Measurements from ENCODE around the gene C1QA.

C1QA gene

DNA sequence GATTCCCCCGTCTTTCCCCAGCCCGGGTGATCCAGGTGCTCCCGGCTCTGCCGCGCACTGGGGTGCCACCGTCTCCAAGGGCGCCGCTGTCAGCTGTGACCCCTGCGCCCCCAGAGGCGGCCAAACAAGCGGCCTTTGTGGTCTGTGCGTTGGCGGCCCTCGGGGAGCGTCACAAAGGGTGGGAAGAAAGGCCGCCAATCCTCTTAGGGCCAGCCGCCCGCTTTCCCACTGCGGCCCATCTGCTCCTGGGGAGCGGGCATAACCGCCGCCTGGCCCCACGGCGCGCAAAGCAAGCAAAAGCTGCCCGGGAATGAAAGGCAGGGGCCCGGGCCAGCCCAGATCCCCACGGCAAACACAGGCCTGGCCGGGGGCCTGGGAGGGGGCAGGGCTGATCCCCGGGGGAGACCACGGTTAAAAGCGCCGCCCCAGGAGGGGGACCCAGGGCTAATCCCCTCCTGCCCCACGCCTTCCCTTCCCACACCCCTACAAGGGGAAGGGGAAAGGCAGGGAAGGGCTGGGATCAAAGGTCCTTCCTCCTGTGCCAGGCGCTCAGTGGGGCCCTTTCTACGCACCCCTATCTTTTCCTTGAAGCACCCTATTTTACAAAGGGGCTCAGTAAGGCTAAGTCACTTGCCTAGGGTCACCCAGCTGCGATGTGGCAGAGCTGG is 40.6 kb downstream of the C1QA start:
- no peak for TF ChIP-seq CTCF (IDR thresholded peaks at IDR 0.05; ENCODE audit: insufficient read depth, low read depth, low read length, missing control alignments)
- no peak for DNase-seq (ENCODE audit: low read depth)
- H3K4me3 ChIP-seq (ENCODE audit: low read length) = no peak overlapping the region

GRCh38 chr1:22677931-22678896 is 41.8 kb downstream of the C1QA start:
- DNase-seq (ENCODE audit: low read depth) = no peak
- no peak for TF ChIP-seq CTCF (IDR thresholded peaks at IDR 0.05; ENCODE audit: insufficient read depth, low read depth, low read length, missing control alignments)
- H3K4me3 ChIP-seq (ENCODE audit: low read length) = no peak overlapping the region

DNA sequence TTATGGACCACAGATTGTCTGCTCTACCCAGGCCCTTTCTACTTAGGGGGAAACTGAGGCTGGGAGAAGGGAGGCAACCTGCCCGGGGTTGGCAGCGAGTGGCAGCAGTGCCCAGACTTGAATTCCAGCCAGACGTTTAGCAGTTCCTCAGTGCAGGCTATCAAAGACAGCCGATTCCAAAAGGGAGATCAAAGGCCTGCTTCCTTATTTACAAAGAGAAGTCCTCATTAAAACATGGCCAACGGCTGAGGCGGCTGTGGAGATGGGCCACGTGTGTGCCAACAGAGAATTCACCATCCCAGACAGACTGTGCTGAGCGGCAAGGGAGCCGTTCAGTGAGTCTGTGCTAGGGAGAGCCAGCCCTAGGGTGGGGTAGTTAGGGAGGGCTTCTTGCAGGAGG is 44.3 kb downstream of the C1QA start:
- no peak for DNase-seq (ENCODE audit: low read depth)
- no peak overlapping the region for H3K4me3 ChIP-seq (ENCODE audit: low read length)
- no peak for TF ChIP-seq CTCF (IDR thresholded peaks at IDR 0.05; ENCODE audit: insufficient read depth, low read depth, low read length, missing control alignments)

DNA sequence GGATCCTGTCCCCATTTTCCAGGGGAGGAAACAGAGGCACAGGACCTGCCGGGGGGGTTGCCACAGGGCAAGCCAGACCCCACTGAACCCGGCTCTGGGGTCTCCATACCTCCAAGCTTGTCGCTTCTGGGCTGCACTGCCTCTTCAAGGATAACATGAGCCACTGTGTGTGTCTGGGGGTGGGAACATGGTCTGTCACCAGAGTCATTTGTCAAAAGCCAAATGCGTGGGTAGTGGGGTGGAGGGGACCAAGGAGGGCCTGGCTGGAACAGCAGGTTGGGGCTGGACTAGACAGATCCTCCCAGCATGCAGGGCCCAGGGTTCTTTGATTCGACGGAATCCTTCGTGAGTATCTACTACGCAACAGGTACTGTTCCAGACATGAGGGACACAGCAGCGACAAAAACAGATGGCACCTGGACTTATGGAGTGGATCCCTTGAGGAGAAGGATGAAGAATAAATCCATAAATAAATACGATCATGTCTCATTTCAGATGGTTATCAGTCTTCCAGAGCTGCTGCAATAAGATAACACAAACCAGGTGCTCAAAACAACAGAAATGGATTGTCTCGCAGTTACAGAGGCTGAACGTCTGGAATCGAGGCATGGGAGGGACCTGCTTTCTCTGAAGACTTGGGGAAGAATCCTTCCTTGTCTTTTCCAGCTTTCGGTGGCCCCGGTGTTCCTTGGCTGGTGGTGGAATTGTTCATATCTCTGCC is 45.3 kb downstream of the C1QA start:
- TF ChIP-seq CTCF (IDR thresholded peaks at IDR 0.05; ENCODE audit: insufficient read depth, low read depth, low read length, missing control alignments) = no peak
- H3K4me3 ChIP-seq (ENCODE audit: low read length) = no peak overlapping the region
- no peak for DNase-seq (ENCODE audit: low read depth)

GRCh38 chr1:22683547-22683946 is 47.1 kb downstream of the C1QA start:
- no peak for DNase-seq (ENCODE audit: low read depth)
- no peak overlapping the region for H3K4me3 ChIP-seq (ENCODE audit: low read length)
- TF ChIP-seq CTCF (IDR thresholded peaks at IDR 0.05; ENCODE audit: insufficient read depth, low read depth, low read length, missing control alignments) = no peak

DNA sequence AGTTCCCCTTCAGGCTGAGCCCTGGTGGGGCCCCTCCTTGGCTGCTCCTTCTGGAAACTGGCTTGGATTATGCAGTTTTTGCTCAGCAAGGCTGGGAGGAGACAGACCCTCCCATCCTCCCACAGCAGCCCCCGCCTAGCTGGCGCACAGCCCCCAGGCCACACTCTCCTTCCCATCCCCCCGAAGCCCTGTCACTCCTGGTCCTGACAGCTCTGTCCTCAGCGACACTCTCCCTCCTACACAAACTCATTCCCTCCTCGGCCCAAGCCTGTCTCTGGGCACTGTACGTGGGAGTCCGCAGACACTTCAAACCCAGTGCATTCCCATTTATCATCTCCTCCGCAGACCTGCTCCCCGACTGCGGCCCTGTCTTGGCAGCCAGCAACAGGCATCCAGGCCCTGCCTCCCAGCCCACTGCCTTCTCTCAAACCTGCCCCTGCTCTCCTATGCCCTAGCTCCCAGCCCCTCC is 49.2 kb downstream of the C1QA start:
- no peak for DNase-seq (ENCODE audit: low read depth)

More for the DNA sequence above, 49.2 kb downstream of the C1QA start:
- no peak for TF ChIP-seq CTCF (IDR thresholded peaks at IDR 0.05; ENCODE audit: insufficient read depth, low read depth, low read length, missing control alignments)
- no peak overlapping the region for H3K4me3 ChIP-seq (ENCODE audit: low read length)
